Hematopoietic multipotent progenitor cell treated with erythropoietin and hydrocortisone succinate and interleukin-3 and kit ligand, for 17 days (in vitro differentiated cells): Measurements from ENCODE around the gene ATG101.

Experiments
- DNase-seq: peaks from one replicate; pipeline ENCODE4 v3.0.0-alpha.2; 2015; ENCODE audit warnings: low spot score

Gene ATG101

GRCh38 chr12:52079576-52080402 is 10.0 kb downstream of the ATG101 start, which contains the start of gene SMIM41:
Gene SMIM41, plus strand, starts transcription at chr12:52079704. Its CDS starts 76 bp downstream, at chr12:52079780.
- DNase-seq: no peak

DNA sequence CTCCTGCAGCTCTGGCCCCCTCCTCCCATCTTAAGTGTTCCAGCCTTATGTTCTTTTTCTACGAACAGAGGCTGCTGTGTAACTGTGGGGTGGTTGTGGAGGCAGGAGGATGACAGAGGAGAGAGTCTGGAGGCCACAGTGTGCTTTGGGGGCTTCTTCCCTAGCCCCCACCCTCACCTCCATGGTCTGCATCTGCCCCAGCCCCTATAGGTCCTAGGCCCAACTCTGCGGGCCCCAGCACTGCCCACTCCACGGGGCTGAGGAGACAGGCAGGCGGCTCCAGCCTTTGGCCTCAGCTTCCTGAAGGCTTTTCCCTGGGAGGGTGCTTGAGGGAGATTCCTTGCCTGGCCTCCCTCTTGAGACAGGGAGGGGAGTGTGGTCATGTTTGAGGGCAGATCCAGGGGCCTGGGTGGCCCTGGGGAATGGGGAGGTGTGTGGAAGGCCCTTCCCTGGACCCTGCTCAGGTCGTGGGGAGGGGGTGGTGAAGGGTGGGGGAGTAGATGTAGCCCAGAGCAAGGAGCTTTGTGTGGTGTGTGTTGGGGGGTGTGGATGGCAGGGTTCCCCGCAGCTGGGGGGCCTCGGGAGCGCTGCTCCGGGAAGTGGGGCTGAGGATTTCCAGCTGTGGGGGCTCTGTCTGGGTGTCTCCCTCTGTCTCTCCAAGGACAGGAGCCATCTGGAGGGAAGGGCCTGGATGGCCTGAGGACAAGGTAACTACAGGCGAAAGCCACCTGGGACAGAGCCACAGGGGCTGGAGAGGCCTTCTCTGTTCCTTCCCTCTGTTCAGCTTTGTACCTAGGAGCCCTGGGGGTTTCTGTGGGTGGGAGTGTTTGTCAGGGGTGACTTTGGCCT is 10.8 kb downstream of the ATG101 start:
- DNase-seq: no peak

- no peak for DNase-seq
Measured at GRCh38 chr12:52081263-52081733, 11.5 kb downstream of the ATG101 start.

- DNase-seq: no peak
Measured at GRCh38 chr12:52082026-52082668, 12.4 kb downstream of the ATG101 start.

GRCh38 chr12:52082669-52082987 is 12.8 kb downstream of the ATG101 start:
- no peak for DNase-seq

DNA sequence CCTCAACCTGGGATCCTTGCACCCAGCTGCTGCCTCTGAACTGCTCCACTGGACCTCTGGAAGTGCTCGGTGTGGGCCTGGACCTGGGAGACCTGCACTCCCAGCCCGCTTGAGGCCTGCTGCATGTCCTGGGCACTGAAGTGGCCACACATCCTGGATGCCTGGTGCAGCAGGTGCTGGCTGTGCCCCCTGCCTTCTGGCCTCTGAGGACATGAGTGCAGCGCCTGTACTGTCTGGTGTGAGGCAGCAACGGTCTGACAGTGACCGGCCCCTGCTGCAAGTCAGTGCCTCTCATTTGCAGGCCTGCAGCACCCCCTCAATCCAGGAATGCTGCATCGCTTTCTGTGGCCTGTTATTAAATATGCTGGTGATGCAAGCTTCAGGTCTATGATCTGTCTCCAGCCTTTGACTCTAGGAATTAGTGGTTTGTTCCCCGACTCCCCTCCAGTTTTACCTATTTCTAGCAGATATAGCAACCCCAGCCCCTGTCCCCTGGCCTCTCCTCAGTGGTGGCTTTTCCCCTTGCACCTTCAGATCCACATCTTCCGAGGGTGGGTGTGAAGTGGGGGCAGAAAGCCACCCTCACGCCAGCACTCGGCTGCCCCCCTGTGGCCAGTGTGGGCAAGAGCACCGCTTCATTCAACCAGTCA is 13.3 kb downstream of the ATG101 start:
- DNase-seq: peak; percentile 65

- no peak for DNase-seq
Measured at GRCh38 chr12:52083638-52083996, 13.8 kb downstream of the ATG101 start.

DNA sequence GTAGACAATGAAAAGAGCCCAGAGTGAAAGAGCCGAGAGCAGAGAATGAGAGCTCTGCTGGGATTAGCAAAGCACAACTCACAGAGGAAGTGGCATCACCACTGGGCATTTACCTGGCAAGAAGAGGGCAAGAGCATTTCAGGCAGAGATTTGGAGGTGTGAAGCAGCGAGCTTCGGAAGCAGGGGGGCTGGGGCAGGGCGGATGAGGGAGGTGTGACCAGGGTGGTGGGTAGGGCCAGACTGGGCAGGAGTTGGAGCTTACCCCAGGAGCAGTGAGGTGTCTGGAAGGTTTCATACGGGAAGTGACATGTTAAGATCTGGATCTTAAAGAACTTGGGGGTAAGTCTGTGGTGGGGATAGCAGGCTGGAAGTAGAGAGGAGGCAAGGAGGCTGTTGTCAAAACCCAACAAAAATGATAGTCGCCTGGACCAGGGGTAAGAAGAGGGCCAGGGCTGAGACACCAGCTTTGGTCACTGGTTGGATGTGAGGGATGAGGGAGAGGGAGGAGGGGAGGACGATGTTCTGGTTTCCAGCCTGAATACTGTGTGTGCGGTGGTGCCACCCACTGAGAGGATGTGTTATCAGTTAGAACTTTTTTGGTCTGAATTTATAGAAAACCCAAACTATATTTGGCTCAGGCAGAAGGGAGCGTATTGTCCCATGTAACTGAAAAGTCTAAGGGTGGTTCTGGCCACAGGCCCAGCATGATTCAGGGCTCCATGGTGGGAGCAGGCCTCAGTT is 14.9 kb downstream of the ATG101 start:
- DNase-seq: no peak

DNA sequence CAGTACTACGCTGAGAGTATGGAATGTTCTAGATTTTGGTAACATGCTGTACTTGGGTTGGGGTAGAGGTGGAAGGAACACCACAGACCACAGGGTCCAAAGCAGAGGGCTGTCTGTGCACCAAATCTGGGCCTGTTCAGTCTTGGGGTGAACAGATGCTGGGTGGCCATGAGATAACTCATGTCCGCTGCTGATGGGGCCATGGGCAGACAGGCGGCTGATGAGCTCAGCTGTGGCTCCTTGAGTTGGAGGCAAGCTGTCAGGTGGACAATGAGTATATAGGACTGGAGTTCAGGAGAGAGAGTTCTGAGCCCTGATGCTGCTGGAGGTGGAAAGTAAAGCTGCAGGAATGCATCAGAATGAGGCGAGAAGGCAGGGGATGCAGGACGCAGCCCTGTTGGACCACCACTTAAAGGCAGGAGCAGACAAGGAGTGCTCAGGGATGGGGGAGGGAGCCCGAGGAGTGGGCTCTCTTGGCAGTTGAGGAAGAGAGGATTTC is 16.0 kb downstream of the ATG101 start:
- no peak for DNase-seq

- no peak for DNase-seq
Measured at GRCh38 chr12:52086366-52086765, 16.6 kb downstream of the ATG101 start.

- no peak for DNase-seq
Measured at GRCh38 chr12:52086944-52087835, 17.4 kb downstream of the ATG101 start.

DNA sequence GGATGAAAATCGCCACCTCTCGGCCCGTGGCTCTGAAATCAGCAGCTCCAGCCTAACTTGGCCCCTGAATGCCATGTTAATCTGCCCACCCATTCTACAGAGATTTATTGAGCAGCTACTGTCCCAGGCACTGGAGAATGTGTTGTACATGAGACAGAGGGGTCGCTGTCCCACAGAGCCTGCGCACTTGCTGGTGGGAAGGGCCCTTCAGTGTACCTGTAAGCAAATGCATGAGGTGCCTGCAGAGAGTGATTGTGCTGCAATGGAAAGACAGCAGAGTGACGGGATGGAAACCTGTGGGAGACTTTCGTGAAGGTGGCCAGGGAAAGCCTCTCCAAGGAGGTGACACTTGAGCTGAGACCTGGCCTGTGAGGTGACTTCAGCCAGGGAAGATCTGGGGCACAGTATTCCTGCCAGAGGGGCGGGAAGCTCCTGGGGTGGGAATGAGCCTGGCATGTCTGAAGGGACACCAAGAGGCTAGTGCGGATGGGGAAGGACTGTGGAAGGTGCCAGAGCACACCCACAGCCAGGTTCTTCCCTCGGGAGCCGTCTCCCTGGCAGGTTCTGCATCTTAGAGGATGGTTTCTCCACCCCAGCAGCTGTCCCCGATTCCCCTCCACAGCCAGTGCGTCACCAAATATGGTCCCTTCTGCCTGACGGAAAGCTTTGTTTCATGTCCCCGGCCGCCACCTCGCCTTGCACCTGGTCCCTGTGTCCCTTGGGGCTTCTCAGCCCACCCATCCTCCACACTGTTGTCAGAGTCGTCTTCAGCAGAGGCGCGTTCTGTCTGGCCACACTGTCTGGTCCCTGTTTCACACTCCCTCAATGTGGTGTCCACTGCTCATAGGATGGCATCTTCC is 18.4 kb downstream of the ATG101 start:
- no peak for DNase-seq

DNA sequence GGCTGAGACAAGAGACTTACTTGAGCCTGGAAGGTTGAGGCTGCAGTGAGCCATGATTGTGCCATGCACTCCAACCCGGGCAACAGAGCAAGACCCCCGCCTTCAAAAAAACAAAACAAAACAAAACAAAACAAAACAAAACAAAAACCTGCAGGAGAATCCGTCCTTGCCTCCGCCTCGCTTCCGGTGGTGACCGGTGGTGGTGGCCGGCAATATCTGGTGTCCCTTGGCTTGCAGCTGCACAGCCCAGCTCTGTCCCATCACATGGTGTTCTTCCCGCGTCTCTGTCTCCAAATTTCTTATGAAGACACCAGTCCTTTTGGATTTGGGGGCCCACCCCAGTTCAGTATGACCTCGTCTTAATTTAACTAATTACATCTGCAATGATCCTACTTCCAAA is 19.7 kb downstream of the ATG101 start:
- no peak for DNase-seq

- DNase-seq: no peak
Measured at GRCh38 chr12:52090291-52090690, 20.5 kb downstream of the ATG101 start.

DNA sequence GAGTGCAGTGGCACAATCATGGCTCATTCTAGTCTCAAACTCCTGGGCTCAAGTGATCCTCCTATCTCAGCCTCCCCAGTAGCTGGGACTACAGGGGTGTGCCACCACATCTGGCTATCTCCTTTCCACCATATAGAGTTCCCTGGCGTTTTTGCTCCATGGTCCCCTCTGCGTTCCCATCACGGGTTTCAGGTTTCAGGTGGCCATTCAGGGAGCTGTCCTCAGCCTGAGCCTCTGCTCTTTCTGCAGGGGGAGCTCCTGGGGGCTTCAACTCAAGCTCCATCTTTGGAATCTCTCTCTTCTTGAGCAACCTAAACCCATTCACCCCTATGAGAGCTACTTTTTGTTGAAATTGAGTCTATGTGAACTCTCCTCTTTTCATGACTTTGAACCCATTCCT is 21.3 kb downstream of the ATG101 start:
- no peak for DNase-seq

DNA sequence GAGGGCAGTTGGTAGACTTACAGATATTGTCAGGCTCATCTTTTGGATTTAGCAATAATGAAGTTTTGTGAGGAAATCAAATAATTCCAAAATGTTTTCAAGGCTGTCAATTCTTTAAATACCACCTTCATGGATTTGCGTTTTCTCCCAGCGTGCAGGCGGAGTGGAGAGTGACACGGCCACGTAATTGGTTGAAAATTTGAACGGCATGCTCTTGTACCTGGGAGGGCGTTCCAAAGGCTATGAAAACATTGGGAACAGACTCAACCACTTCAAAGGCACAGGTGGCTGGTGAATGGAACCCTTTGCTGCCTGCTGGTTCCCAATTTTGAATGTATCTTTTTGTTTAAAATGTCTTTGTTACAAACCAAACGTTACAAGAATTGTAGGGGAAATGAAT is 22.1 kb downstream of the ATG101 start:
- DNase-seq: no peak

GRCh38 chr12:52093346-52093745 is 23.6 kb downstream of the ATG101 start:
- no peak for DNase-seq

GRCh38 chr12:52096332-52097044 is 26.7 kb downstream of the ATG101 start:
- no peak for DNase-seq
